Placental pericyte (primary cell): Measurements from ENCODE around the gene C5orf58. TPM values are rescaled to one million over a fixed set of nuclear protein-coding genes. Genes with fewer than 3 reads are reported as not detected.

Experiments
- total RNA-seq: library from RNA; depleted of rRNA; stranded (reverse); fragments of >200 nt; gene quantifications from 2 replicates; pipeline ENCODE4 v1.2.3, GENCODE V29; 2012

Gene C5orf58, protein sequence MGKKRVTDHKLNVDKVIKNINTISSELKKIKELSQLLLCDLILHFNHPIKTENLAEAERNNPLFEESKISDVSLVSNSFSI
- total RNA-seq = under 0.01 TPM in 1 of 2 replicates, not detected in the other

GRCh38 chr5:170232786-170233185, at the start of gene C5orf58:
Gene C5orf58, plus strand, starts transcription at chr5:170232985. Its CDS starts 1,992 bp downstream, at chr5:170234977.

Other genes starting within 250 kb of the C5orf58 start
- not detected in 2 replicates for gene FOXI1, start 127.1 kb upstream of the C5orf58 start, total RNA-seq
- under 0.01 TPM in 1 of 2 replicates, not detected in the other for gene LCP2, start 64.8 kb downstream of the C5orf58 start, total RNA-seq
- gene KCNMB1, start 156.4 kb downstream of the C5orf58 start, total RNA-seq = not detected in 2 replicates